ENCODE data around the gene NEO1.

The NEO1 gene

DNA sequence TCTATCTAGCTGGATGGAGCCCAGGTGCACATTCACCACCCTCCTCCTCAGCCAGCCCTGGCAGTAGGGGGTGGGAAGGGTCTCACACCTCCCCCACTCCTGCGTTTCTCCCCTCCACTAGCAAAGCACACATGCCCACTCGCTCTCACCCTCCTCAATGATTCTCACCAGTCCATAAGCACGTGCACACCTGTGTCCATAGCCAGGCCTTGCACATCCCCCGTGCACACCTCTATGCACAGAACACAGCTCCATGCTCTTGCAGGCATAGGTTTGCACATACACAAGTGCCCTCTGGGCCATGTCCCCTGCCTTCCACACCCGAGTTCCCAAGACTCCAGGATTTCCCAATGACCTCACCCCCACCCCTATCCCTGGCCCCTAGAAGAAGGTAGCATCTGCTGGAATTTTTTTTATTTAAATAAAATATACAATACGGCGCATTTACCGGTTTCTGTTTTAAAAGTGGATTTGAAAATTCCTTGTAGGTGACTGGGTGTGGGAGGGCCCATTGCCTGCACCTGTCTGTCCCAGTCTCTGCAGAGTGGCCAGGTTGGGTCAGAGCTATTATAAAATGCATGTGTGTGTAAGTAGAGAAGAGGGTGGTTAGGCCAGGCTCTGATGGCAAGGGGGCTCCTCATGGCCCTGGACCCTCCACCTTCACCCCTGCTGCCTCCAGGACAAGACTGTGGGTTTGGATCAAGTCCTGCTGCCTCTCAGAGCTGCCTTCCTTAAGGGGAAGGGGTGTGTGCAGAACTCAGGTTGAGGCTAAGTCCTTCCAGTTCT lies 267.4 kb downstream of the NEO1 start:
- DNase-seq = no peak

DNA sequence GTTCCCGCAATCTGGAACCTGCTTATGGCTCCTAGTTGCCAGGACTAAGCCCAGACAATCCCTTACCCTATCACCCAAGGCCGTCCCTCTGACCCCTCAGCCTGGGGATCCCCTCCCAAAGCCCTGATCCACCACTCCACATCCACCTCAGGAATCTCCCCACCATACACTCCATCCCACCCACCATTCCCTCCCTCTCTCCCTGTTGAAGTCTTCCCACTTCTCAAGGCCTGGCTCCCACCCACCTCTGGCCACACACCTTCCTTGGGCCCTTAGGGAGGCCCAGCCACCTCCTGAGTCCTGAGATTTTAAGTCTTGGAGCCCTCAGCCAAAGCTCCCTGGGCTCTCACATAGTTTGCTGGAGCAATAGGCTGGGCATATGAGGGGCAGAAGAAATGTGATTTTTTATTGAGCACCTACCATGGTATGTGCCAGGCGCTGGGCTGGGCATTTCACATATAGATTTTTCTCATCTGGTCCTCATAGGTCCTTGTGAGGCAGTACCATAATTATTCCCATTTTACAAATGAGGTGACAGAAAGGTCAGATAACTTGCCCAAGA lies 268.4 kb downstream of the NEO1 start:
- no peak for DNase-seq

DNA sequence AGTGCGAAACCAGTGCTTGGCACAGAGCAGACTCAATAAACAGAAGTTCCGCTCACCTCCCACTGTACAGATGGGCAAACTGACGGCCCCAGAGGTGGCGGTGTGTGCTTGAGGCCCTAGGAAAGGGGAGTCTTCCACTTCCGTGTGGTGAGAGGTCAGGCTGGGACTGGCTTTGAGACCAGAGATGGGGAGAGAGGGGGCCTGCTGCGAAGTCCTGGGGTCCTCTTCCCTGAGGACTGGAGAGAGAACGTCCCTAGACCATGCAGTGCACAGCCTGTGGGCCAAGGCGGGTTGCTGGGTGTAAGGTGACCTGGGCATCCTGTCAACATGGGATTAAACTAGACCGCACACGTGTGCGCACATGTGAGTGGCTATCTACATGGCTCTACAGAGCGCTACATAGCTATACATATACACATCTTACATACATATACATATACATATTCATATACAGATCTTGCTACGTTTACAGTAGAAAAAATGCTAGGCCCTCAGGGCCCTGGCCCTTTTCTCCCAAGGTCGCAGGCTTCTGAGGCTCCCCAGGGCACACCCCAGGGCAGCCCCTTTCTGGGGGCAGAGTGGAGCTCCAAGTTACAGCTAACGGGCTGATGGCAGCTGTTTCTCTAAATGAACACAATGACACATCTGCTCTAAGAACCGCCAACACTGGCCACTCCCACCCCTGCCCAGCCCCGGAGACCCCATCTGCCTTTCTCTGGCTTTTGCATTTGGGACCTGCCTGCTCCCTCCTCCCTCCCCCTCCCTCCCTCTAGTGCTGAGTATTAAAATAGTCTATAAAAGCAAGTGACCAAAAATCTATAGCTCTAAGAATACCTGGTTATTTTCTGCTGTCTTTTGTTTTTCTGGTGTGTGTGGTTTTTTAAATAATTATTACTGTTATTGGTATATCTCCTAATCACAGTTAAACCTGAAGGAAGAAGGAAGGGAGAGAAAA lies 269.5 kb downstream of the NEO1 start:
- no peak for DNase-seq

DNA sequence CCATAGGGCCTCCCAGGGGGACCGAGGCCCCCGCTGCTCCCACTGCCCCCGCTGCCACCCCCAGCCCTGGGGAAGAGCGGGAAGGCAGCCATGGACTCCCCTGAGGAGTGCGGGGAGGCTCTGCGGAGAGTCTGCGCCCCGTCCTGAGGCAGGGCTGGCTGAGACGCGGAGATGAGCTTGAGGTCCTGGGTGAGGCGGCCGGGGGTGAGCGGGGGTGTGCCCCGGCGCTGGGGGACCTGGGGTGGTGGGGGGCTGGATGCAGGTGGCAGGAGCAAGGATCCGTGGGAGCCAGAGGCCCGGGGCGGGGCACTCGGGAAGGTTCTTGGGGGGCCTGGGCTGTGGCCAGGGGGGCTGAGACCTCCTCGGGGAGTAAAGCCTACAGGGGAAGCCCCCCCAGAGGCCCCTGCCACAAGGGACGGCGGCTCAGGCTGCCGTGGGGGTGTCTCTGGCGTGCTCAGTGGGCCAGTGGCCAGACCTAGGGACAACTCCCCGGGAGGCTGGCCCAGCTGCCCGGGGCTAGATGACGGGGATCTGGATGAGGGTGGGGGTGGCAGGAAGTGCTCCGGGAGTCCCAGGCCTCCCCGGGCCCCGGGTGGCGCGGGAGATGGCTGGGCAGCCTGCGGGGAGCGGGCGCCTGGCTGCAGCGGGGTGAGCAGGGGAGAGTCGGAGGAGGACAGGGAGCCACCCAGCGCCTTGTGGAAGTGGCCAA lies 270.6 kb downstream of the NEO1 start:
- DNase-seq = no peak

- DNase-seq = no peak
Observed at GRCh38 chr15:73323374-73323955, 271.2 kb downstream of the NEO1 start.

- DNase-seq = no peak
Observed at GRCh38 chr15:73323956-73324355, 271.7 kb downstream of the NEO1 start.

GRCh38 chr15:73324496-73325170 lies 272.4 kb downstream of the NEO1 start:
- no peak for DNase-seq

GRCh38 chr15:73325191-73325861 lies 273.1 kb downstream of the NEO1 start:
- no peak for DNase-seq

GRCh38 chr15:73326157-73326556 lies 273.9 kb downstream of the NEO1 start:
- no peak for DNase-seq

- DNase-seq = no peak
Observed at GRCh38 chr15:73328149-73328820, 276.0 kb downstream of the NEO1 start.

DNA sequence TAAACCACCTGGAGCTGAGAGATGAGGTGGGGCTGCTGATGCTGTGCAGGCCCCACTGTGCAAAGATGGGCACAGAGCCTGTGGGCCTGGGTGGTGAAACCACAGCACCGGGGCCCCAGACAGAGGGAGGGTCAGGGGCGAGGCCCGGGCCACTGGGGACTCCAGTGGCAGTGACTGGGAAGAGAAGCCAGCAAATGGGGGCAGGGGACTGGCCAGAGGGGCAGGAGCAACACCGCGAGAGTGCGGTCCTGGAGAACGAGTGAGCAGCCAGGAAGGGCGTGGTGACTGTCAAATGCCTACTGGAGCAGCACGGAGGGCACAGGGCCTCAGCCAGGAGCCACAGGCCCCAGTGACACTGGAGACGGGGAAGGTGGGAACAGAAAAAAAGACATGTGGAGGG lies 276.7 kb downstream of the NEO1 start:
- DNase-seq = no peak

- DNase-seq = no peak
Observed at GRCh38 chr15:73329501-73330200, 277.4 kb downstream of the NEO1 start.

- DNase-seq = no peak
Observed at GRCh38 chr15:73330206-73331051, 278.2 kb downstream of the NEO1 start.

DNA sequence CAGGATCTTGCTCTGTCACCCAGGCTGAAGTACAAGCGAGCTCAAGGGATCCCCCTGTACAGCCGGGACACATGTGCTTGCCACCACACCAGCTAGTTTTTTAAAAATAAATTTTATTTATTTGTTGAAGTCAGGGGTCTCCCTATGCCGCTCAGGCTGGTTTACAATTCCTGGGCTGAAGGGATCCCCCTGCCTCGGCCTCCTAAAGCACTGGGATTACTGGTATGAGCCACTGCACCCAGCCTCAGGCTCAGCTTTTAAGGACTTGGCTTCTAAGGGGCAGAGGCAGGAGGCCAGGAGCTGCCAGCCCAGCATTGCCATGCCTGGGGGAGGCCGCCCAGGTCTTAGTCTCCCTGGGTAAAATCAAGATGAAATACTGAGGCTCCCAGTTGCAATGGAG lies 279.2 kb downstream of the NEO1 start:
- no peak for DNase-seq

- no peak for DNase-seq
Observed at GRCh38 chr15:73331991-73332925, 280.0 kb downstream of the NEO1 start.

DNA sequence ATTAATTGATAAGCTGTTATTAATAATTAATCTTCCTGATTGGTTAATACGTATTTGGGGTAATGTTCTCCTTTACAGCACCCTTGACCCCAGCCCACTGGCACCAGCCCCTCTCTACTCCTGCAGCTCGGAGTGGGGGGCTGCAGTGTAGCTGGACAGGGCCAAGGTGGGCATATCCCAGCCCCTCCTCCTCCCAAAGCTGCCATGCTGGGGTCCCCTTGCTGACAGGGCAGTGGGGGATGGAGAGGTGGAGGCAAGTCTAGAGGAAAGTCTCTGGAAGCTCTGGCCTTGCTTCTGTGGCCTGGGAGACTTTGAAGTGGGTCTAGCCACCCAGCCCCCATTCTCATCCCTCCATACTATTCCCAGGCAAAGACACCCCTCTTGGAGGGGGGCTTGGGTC lies 280.7 kb downstream of the NEO1 start:
- DNase-seq = no peak

DNA sequence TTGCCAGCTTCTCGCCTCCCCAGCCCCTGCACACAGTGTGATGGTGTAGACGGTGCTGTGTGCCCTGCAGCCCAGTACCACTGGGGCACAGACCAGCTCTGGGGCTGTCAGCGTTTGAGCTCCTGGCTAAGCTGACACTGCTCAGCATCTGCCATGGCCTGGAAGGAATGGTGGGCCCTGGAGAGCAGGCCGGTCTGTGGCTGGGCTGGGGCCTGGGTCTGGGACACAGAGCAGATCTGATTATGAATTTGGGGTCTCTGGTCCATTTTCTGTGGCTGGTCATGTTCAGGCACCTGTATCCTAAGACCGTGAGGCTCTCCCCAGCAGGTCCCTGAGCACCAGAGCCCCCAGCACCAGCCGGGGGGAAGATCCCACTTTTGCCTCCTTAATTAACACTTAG lies 281.8 kb downstream of the NEO1 start:
- no peak for DNase-seq

DNA sequence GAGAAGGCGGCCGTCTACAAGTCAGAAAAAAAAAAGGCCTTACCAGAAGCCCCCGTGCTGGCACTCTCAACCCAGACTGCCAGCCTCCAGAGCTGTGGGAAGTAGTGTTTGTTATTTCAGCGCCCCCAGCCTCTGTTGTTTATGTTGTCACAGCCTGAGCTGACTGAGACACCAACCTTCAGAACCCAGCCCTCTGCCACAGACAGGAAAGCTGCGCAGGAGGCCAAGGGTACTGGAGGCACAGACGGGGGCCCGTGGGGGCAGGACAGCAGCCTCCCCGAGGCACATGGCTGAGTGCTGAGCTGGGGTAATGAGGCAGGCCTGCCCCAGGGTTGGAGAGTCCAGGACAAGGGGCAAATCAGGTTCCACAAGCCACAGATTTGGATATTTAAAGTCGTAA lies 282.8 kb downstream of the NEO1 start:
- DNase-seq = no peak

Measured in AML-193 (cell line).